Upper lobe of left lung (tissue), 4 donors: ENCODE measurements around the gene MEG3.

Experiments used
- CTCF ChIP-seq, 6 experiments: fragments of 450-650 bp in 4 of 6; fragments of 200-600 bp in 2 of 6; sonication (generic) in 2 of 6; IDR thresholded peaks; one replicate each; pipeline ENCODE4 v1.5.1; 2016 to 2019; ENCODE audit warnings: antibody characterized with exemption in 6 of 6
- EP300 ChIP-seq, 4 donors: sonication (generic); formaldehyde crosslinking; IDR thresholded peaks; one replicate each; pipeline ENCODE4 v1.5.1; 2017; ENCODE audit warnings: antibody characterized with exemption in 4 of 4, control low read depth in 2 of 4
- POLR2A ChIP-seq, 4 donors: fragments of 450-650 bp; IDR thresholded peaks; one replicate each; pipeline ENCODE4 v1.5.1; 2016 to 2017; ENCODE audit warnings: antibody characterized with exemption in 4 of 4, mild to moderate bottlenecking in 2 of 4
- POLR2AphosphoS5 ChIP-seq, 2 donors: sonication (generic); formaldehyde crosslinking; IDR thresholded peaks; one replicate each; pipeline ENCODE4 v1.5.1; 2017; ENCODE audit warnings: antibody characterized with exemption in 2 of 2

DNA sequence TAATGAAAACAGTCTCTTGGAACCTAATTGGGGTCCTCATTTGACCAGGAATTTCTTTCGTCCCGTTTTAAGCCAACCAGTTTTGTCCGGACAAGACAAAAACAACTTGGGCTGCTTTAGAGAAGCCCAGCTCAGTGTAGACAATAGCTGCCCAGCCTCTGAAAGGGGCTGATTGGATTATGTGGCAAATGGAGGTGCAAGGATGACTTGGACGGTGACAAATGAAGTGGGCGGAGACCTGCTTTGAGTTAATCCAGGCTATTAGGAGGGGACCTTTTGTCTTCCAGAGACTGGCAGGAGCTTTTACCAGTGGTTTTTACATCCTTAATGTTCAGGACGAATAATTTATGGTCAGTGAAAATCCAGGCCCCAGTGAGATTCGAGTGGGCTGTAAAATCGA, 4.8 kb downstream of the MEG3 start:
- TF ChIP-seq CTCF (IDR thresholded peaks at IDR 0.05) (no peak), POLR2A (IDR thresholded peaks at IDR 0.05) (no peak), POLR2AphosphoS5 (IDR thresholded peaks at IDR 0.05) (no peak), EP300 (IDR thresholded peaks at IDR 0.05) (no peak)
